Transverse colon (tissue), 4 donors: ENCODE measurements around the gene RPL19. TPM values are rescaled to one million over a fixed set of nuclear protein-coding genes. Genes with fewer than 3 reads are reported as not detected.

Experiments used
- DNase-seq: peaks from one replicate; pipeline ENCODE4 v3.0.0-alpha.2; 2019
- H3K27ac ChIP-seq, 4 donors: fragments of 200-600 bp; sonication (generic); 2 replicates each; pipeline ENCODE4 v1.5.1; 2016 to 2018; ENCODE audit warnings: inconsistent platforms in 4 of 4
- H3K27me3 ChIP-seq: fragments of 200-600 bp; sonication (generic); 2 replicates; pipeline ENCODE4 v1.5.1; 2017; ENCODE audit warnings: inconsistent platforms
- H3K36me3 ChIP-seq, 4 donors: fragments of 200-600 bp; sonication (generic); 2 replicates each; pipeline ENCODE4 v1.5.1; 2017 to 2019; ENCODE audit warnings: inconsistent platforms in 4 of 4
- H3K4me1 ChIP-seq, 4 donors: fragments of 200-600 bp; sonication (generic); 2 replicates each; pipeline ENCODE4 v1.5.1; 2017 to 2020; ENCODE audit warnings: inconsistent platforms in 4 of 4
- H3K4me3 ChIP-seq, 4 donors: fragments of 200-600 bp; sonication (generic); 1 replicate in 1 of 4; 2 replicates in 3 of 4; pipeline versions ENCODE4 v1.5.1 to v1.6.1; 2017 to 2019; ENCODE audit warnings: inconsistent platforms in 4 of 4
- H3K9me3 ChIP-seq, 2 donors: fragments of 200-600 bp; sonication (generic); 2 replicates each; pipeline ENCODE4 v1.5.1; 2017 to 2019; ENCODE audit warnings: inconsistent platforms in 2 of 2
- CTCF ChIP-seq, 5 experiments: fragments of 200-600 bp in 3 of 5; fragments of 450-650 bp in 2 of 5; sonication (generic) in 3 of 5; IDR thresholded peaks; 1 replicate in 2 of 5; 2 replicates in 3 of 5; pipeline ENCODE4 v1.5.1; 2016 to 2017; ENCODE audit warnings: antibody characterized with exemption in 5 of 5, inconsistent platforms in 3 of 5, mild to moderate bottlenecking in 2 of 5, moderate library complexity in 1 of 5
- EP300 ChIP-seq: sonication (generic); formaldehyde crosslinking; IDR thresholded peaks from one replicate; pipeline ENCODE4 v1.6.1; 2017; ENCODE audit warnings: antibody characterized with exemption, low read depth
- POLR2A ChIP-seq: fragments of 450-650 bp; IDR thresholded peaks from one replicate; pipeline ENCODE4 v1.6.1; 2016; ENCODE audit warnings: antibody characterized with exemption, mild to moderate bottlenecking, moderate library complexity
- POLR2AphosphoS5 ChIP-seq, 3 donors: sonication (generic); formaldehyde crosslinking; IDR thresholded peaks; one replicate each; pipeline ENCODE4 v1.6.1; 2016; ENCODE audit warnings: antibody characterized with exemption in 3 of 3
- WGBS, 2 donors: methylation state at CpG; one replicate each; pipeline ENCODE4 v1.1.5; 2018; ENCODE audit warnings: low coverage in 1 of 2; 5-methylcytosine and 5-hydroxymethylcytosine counted together
- in situ Hi-C, 4 donors: fragments of 200-750 bp; cut with MboI; loops; one replicate each; pipeline versions ENCODE4 v1.15.0 to v1.15.1; 2017; ENCODE audit warnings: low sequenced_read_pairs in 3 of 4, low pct_ligation_motif_present in 1 of 4, low pct_unique_long_range_greater_than_20kb in 1 of 4
- intact Hi-C: fragments of 100-400 bp; cut with DNase I; formaldehyde crosslinking; loops from one replicate; pipeline ENCODE4 v1.15.1; 2023; ENCODE audit warnings: low total_unique reads
- total RNA-seq, 4 donors: library from RNA; depleted of rRNA; stranded (reverse); fragments of >200 nt; gene quantifications; one replicate each; pipeline ENCODE4 v1.1.0, GENCODE V29; 2016

RPL19 gene
- total RNA-seq, 4 donors from 2014 or later: 1,146 to 2,715 (median 2,002) TPM

GRCh38 chr17:39175695-39176093 is 24.4 kb upstream of the RPL19 start:
- Histone ChIP-seq H3K4me3 (no peak overlapping the region), H3K4me1 (peaks cover 0 to 19% (median 9%) of the 10 kb centered on the region in 4 donors), H3K27me3 (no peaks in the 10 kb centered on the region), H3K9me3 (no peaks in the 10 kb centered on the region), H3K27ac (no peak overlapping the region), H3K36me3 (no peaks in the 10 kb centered on the region)
- intact Hi-C loops (no loop called here), in situ Hi-C loops (loop anchor here in 1 of 4 donors (10.0 kb wide), 1 partner anchor 59 kb away; no protein-coding TSS in a partner anchor)
- DNase-seq: no peak
- 74% methylated on average over 10 of the region's 10 CpGs; no CpG with 5 or more reads in 1 of the 2 donors for WGBS, 2 donors
- no peak for TF ChIP-seq POLR2AphosphoS5 (IDR thresholded peaks at IDR 0.05)

- Histone ChIP-seq H3K36me3 (no peaks in the 10 kb centered on the region), H3K27me3 (no peaks in the 10 kb centered on the region), H3K4me1 (peaks cover 0 to 19% (median 9%) of the 10 kb centered on the region in 4 donors), H3K4me3 (no peak overlapping the region), H3K9me3 (no peaks in the 10 kb centered on the region), H3K27ac (no peak overlapping the region)
- TF ChIP-seq POLR2A (no peak), EP300 (no peak), POLR2AphosphoS5 (IDR thresholded peaks at IDR 0.05) (no peak), CTCF (IDR thresholded peaks at IDR 0.05) (no peak)
- WGBS, 2 donors: 91% methylated on average over 12 of the region's 12 CpGs; no CpG with 5 or more reads in 1 of the 2 donors
- intact Hi-C loops (no loop called here), in situ Hi-C loops (loop anchor here in 1 of 4 donors (10.0 kb wide), 1 partner anchor 58 kb away; no protein-coding TSS in a partner anchor)
- no peak for DNase-seq
Observed at GRCh38 chr17:39177256-39177655, 22.8 kb upstream of the RPL19 start.

- intact Hi-C loops (no loop called here), in situ Hi-C loops (loop anchor here in 1 of 4 donors (10.0 kb wide), 1 partner anchor 56 kb away; no protein-coding TSS in a partner anchor)
- Histone ChIP-seq H3K27ac (peak overlapping the region; percentile 61 to 77 (median 76)), H3K9me3 (no peaks in the 10 kb centered on the region), H3K36me3 (peaks cover 0 to 3% (median 0%) of the 10 kb centered on the region in 4 donors), H3K4me1 (peaks cover 0 to 19% (median 9%) of the 10 kb centered on the region in 4 donors), H3K4me3 (no peak overlapping the region), H3K27me3 (no peaks in the 10 kb centered on the region)
- 42 to 53% methylated on average over 4 of the region's 4 CpGs for WGBS, 2 donors
- TF ChIP-seq CTCF (IDR thresholded peaks at IDR 0.05) (no peak), EP300 (no peak), POLR2AphosphoS5 (IDR thresholded peaks at IDR 0.05) (no peak), POLR2A (no peak)
- peak; percentile 48 for DNase-seq
Observed at GRCh38 chr17:39178536-39178935, 21.5 kb upstream of the RPL19 start.

- Histone ChIP-seq H3K4me3 (no peak overlapping the region), H3K9me3 (no peaks in the 10 kb centered on the region), H3K27me3 (no peaks in the 10 kb centered on the region), H3K27ac (no peak overlapping the region), H3K36me3 (peaks cover 0 to 8% (median 2%) of the 10 kb centered on the region in 4 donors), H3K4me1 (peaks cover 0 to 19% (median 7%) of the 10 kb centered on the region in 4 donors)
- TF ChIP-seq CTCF (IDR thresholded peaks at IDR 0.05) (no peak), POLR2A (no peak), EP300 (no peak), POLR2AphosphoS5 (IDR thresholded peaks at IDR 0.05) (no peak)
- intact Hi-C loops (no loop called here), in situ Hi-C loops (no loop called here)
- WGBS, 2 donors: 94% methylated on average over 5 of the region's 5 CpGs
- no peak for DNase-seq
Observed at GRCh38 chr17:39181303-39181702, 18.8 kb upstream of the RPL19 start.

GRCh38 chr17:39183045-39183444 is 17.0 kb upstream of the RPL19 start:
- 95 to 97% methylated on average over 5 of the region's 5 CpGs for WGBS, 2 donors
- H3K36me3 ChIP-seq: peaks cover 0 to 8% (median 2%) of the 10 kb centered on the region in 4 donors
- no peaks in the 10 kb centered on the region for H3K9me3 ChIP-seq
- H3K4me3 ChIP-seq: no peak overlapping the region
- no peak overlapping the region for H3K27ac ChIP-seq
- no peaks in the 10 kb centered on the region for H3K27me3 ChIP-seq
- in situ Hi-C loops (no loop called here), intact Hi-C loops (no loop called here)
- TF ChIP-seq EP300 (no peak), CTCF (IDR thresholded peaks at IDR 0.05) (no peak), POLR2AphosphoS5 (IDR thresholded peaks at IDR 0.05) (no peak), POLR2A (no peak)
- H3K4me1 ChIP-seq: peaks cover 3 to 27% (median 10%) of the 10 kb centered on the region in 4 donors
- no peak for DNase-seq
